SK-N-SH (cell line): Measurements from ENCODE around the gene TECR.

Experiments
- JUND ChIP-seq: IDR thresholded peaks from 2 replicates; pipeline ENCODE4 v1.4.0; 2012
- POLR2AphosphoS5 ChIP-seq: IDR thresholded peaks from 2 replicates; pipeline ENCODE4 v1.6.1; 2012; ENCODE audit warnings: low read depth, low read length
- SMC3 ChIP-seq: IDR thresholded peaks from 2 replicates; pipeline ENCODE4 v1.6.1; 2012; ENCODE audit warnings: low read depth, low read length, improper control_type of control experiment
- TF ChIP-seq, protein P1 (sequence below): IDR thresholded peaks from 2 replicates; pipeline ENCODE4 v1.4.0; 2012; ENCODE audit warnings: low read depth
- TF ChIP-seq, protein P2 (sequence below): fragments of 200-600 bp; sonication (generic); IDR thresholded peaks from 2 replicates; pipeline ENCODE4 v1.6.1; 2017; ENCODE audit warnings: antibody characterized with exemption, mild to moderate bottlenecking, moderate library complexity

DNA sequence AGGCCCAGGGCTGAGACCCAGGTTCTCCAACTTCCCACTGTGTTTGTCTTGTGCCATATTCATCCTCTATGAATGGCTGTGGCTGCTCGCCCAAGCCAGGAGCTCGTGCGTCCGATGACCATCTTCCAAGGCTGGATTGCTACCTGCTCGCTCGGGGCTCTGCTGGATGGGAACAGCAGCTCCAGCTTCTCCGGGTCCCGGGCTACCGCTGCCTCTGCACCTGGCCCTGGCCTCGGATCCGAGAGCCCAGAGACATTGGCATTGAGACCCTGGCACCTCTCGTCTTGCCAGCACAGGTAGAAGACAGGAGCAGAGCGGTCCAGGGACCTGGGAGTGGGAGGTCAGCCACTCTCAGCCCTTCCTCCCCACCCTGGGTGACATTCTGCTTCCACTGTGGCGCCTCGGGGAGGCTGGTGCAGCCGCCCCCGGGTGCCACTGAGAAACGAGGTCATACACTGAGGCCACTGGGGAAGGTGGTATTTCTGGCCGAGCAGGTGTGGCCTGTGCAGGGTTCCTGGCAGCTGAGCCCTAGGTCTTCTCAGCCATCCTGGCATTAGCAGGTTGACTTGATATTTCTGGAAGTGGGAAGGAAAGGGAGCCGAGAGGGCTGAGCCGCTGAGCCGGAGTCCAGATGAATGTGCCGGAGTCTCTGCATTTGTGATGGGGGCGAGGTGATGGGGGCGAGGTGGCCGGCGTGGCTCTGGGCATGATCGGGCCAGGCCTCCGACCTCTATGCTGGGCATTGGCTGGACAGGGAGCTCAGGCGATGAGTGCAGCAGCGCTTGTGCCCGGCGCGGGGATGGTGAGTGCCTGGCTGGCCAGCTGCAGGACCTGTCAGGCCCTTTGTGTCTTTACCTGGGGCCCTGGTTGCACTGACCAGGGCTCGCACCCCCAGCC is 23.9 kb downstream of the TECR start:
- no peak for TF ChIP-seq SMC3
- TF ChIP-seq JUND, result no peak
- no peak for TF ChIP-seq POLR2AphosphoS5
- TF ChIP-seq, protein P1, sequence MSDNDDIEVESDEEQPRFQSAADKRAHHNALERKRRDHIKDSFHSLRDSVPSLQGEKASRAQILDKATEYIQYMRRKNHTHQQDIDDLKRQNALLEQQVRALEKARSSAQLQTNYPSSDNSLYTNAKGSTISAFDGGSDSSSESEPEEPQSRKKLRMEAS, result no peak
- TF ChIP-seq, protein P2, sequence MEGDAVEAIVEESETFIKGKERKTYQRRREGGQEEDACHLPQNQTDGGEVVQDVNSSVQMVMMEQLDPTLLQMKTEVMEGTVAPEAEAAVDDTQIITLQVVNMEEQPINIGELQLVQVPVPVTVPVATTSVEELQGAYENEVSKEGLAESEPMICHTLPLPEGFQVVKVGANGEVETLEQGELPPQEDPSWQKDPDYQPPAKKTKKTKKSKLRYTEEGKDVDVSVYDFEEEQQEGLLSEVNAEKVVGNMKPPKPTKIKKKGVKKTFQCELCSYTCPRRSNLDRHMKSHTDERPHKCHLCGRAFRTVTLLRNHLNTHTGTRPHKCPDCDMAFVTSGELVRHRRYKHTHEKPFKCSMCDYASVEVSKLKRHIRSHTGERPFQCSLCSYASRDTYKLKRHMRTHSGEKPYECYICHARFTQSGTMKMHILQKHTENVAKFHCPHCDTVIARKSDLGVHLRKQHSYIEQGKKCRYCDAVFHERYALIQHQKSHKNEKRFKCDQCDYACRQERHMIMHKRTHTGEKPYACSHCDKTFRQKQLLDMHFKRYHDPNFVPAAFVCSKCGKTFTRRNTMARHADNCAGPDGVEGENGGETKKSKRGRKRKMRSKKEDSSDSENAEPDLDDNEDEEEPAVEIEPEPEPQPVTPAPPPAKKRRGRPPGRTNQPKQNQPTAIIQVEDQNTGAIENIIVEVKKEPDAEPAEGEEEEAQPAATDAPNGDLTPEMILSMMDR, result no peak
